B cell (primary cell): Measurements from ENCODE around the gene ABCD3. TPM values are rescaled to one million over a fixed set of nuclear protein-coding genes. Genes with fewer than 3 reads are reported as not detected.

Source experiments
- ATAC-seq: fragments of 200-7000 bp; cut with Tn5 transposase; one replicate; pipeline ENCODE4 v1.10.0; 2021; ENCODE audit warnings: low read depth, mild to moderate bottlenecking, moderate number of reproducible peaks, moderate library complexity
- CTCF ChIA-PET: fragments of 350-600 bp; sonication (Branson Sonifier 250); formaldehyde crosslinking; loops from one replicate; lab custom pipeline; 2021; ENCODE audit warnings: antibody characterized with exemption, inconsistent platforms; lab: Charles Lee
- POLR2A ChIA-PET: fragments of 350-600 bp; sonication (Branson Sonifier 250); formaldehyde crosslinking; loops from one replicate; lab custom pipeline; 2021; ENCODE audit warnings: antibody characterized with exemption; lab: Charles Lee
- DNase-seq: peaks from one replicate; pipeline ENCODE4 v3.0.0; 2013
- H2AFZ ChIP-seq: 2 replicates; pipeline ENCODE4 v1.6.1; 2012; ENCODE audit warnings: mild to moderate bottlenecking, low read depth, low read length; ENCODE audit not compliant: insufficient read depth, poor library complexity, severe bottlenecking
- H3K27ac ChIP-seq, 2 donors: 1 replicate in 1 of 2; 2 replicates in 1 of 2; pipeline ENCODE4 v1.5.1; 2012 to 2013; ENCODE audit warnings: low read length in 2 of 2, mild to moderate bottlenecking in 2 of 2, moderate library complexity in 1 of 2
- H3K27me3 ChIP-seq, 4 experiments: fragments of 200-600 bp in 1 of 4; sonication (generic) in 1 of 4; replicated peaks in 1 of 4; 1 replicate in 2 of 4; 2 replicates in 2 of 4; pipeline versions ENCODE4 v1.6.1 to v1.7.0; 2013 to 2016; ENCODE audit warnings: low read length in 3 of 4, mild to moderate bottlenecking in 2 of 4, mixed read lengths in 1 of 4, moderate library complexity in 1 of 4; ENCODE audit not compliant: insufficient read depth in 4 of 4, control insufficient read depth in 3 of 4; ENCODE audit errors: control extremely low read depth in 1 of 4
- H3K36me3 ChIP-seq, 2 experiments: replicated peaks in 1 of 2; 1 replicate in 1 of 2; 2 replicates in 1 of 2; pipeline versions ENCODE4 v1.6.1 to v1.7.1; 2013; ENCODE audit warnings: low read length in 1 of 2; ENCODE audit not compliant: insufficient read depth in 2 of 2, control insufficient read depth in 1 of 2; ENCODE audit errors: control extremely low read depth in 1 of 2, extremely low read depth in 1 of 2
- H3K4me1 ChIP-seq, 2 donors: fragments of 200-600 bp in 1 of 2; sonication (generic) in 1 of 2; 1 replicate in 1 of 2; 2 replicates in 1 of 2; pipeline versions ENCODE4 v1.5.1 to v1.6.1; 2013 to 2017; ENCODE audit warnings: low read length in 2 of 2; ENCODE audit not compliant: control insufficient read depth in 2 of 2, insufficient read depth in 2 of 2
- H3K4me2 ChIP-seq: replicated peaks from 2 replicates; pipeline ENCODE3; 2012; ENCODE audit warnings: mild to moderate bottlenecking, low read depth, low read length; ENCODE audit not compliant: poor library complexity, severe bottlenecking
- H3K4me3 ChIP-seq, 5 experiments: fragments of 200-600 bp in 1 of 5; sonication (generic) in 1 of 5; 1 replicate in 3 of 5; 2 replicates in 2 of 5; pipeline versions ENCODE4 v1.5.1 to v1.7.0; 2011 to 2016; ENCODE audit warnings: low read length in 4 of 5, mild to moderate bottlenecking in 4 of 5, low read depth in 2 of 5, control low read depth in 1 of 5, moderate library complexity in 1 of 5; ENCODE audit not compliant: insufficient read depth in 1 of 5; ENCODE audit errors: control extremely low read depth in 1 of 5, extremely low read depth in 1 of 5
- H3K79me2 ChIP-seq: fragments of 200-600 bp; sonication (generic); one replicate; pipeline ENCODE4 v1.6.0; 2016; ENCODE audit warnings: low read length; ENCODE audit not compliant: control insufficient read depth, insufficient read depth
- H3K9ac ChIP-seq: fragments of 200-600 bp; sonication (generic); 2 replicates; pipeline ENCODE4 v1.6.1; 2017; ENCODE audit warnings: mild to moderate bottlenecking, low read length, moderate library complexity
- H3K9me3 ChIP-seq, 3 donors: one replicate each; pipeline versions ENCODE4 v1.6.1 to v1.7.1; 2013; ENCODE audit warnings: low read length in 2 of 3; ENCODE audit not compliant: control insufficient read depth in 2 of 3, insufficient read depth in 1 of 3; ENCODE audit errors: control extremely low read depth in 1 of 3
- H4K20me1 ChIP-seq: 2 replicates; pipeline ENCODE4 v1.6.0; 2012; ENCODE audit warnings: mild to moderate bottlenecking, low read length; ENCODE audit not compliant: insufficient read depth, control insufficient read depth, poor library complexity, severe bottlenecking
- H3K27ac Mint-ChIP-seq: one replicate; pipeline ENCODE4 v1.8.0; 2021; ENCODE audit warnings: mixed read lengths
- H3K27me3 Mint-ChIP-seq: one replicate; pipeline ENCODE4 v1.8.0; 2021; ENCODE audit warnings: mixed read lengths
- H3K4me1 Mint-ChIP-seq: one replicate; pipeline ENCODE4 v1.8.0; 2021; ENCODE audit warnings: mixed read lengths
- H3K4me3 Mint-ChIP-seq: one replicate; pipeline ENCODE4 v1.8.0; 2021; ENCODE audit warnings: mixed read lengths
- H3K9me3 Mint-ChIP-seq: one replicate; pipeline ENCODE4 v1.8.0; 2022; ENCODE audit warnings: mixed read lengths; ENCODE audit not compliant: insufficient read depth
- EZH2 ChIP-seq: IDR thresholded peaks from 2 replicates; pipeline ENCODE4 v1.6.1; 2012; ENCODE audit warnings: borderline replicate concordance, low read depth, mild to moderate bottlenecking, moderate library complexity, low read length; ENCODE audit not compliant: insufficient read depth, poor library complexity, severe bottlenecking
- WGBS: methylation state at CpG from one replicate; pipeline ENCODE4 v1.1.5; 2013; ENCODE audit warnings: missing lambda C conversion rate; ENCODE audit not compliant: insufficient coverage; 5-methylcytosine and 5-hydroxymethylcytosine counted together
- intact Hi-C: fragments of 100-400 bp; cut with micrococcal nuclease; formaldehyde crosslinking; loops from one replicate; pipeline ENCODE4 v1.10.0; 2022
- polyA plus RNA-seq: library from polyadenylated mRNA; depleted of rRNA; stranded (reverse); fragments of >200 nt; gene quantifications from 2 replicates; pipeline ENCODE4 v1.2.3, GENCODE V29; 2012
- total RNA-seq, 2 donors: library from RNA; stranded (reverse); fragments of 120-200 nt in 1 of 2; gene quantifications; 1 replicate in 1 of 2; 2 replicates in 1 of 2; pipeline versions ENCODE4 v1.2.3 to v1.2.4, GENCODE V29; 2013 to 2022
- TF ChIP-seq, protein P1 (sequence below): fragments of 200-600 bp; IDR thresholded peaks from one replicate; pipeline ENCODE4 v1.8.0; 2022; ENCODE audit warnings: antibody characterized with exemption, mild to moderate bottlenecking

Gene ABCD3
- total and polyA plus RNA-seq, 2 donors (not counting 1 experiment from before 2014, with no cell fraction given): 4.0 to 19.4 TPM

DNA sequence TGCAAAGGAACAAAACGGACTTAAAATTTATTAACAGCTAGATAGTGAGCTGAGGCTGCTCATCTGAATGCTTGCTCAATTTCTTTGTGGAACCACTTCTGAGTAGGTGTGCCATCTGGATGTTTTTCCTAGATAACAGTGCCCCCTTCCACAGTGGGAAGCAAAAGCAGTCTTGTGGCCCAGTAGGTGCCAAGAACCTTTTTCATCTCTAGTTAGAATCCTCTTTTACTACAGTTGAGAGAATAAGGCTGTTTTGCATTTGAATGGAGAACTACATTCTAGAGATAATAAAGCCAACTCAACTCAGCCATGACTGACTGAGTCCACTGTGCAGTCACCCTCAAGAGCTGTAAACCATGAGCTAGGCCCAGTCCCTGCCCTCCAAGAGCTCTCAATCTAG lies 110.1 kb downstream of the ABCD3 start:
- no peak for TF ChIP-seq EZH2
- TF ChIP-seq, protein P1, sequence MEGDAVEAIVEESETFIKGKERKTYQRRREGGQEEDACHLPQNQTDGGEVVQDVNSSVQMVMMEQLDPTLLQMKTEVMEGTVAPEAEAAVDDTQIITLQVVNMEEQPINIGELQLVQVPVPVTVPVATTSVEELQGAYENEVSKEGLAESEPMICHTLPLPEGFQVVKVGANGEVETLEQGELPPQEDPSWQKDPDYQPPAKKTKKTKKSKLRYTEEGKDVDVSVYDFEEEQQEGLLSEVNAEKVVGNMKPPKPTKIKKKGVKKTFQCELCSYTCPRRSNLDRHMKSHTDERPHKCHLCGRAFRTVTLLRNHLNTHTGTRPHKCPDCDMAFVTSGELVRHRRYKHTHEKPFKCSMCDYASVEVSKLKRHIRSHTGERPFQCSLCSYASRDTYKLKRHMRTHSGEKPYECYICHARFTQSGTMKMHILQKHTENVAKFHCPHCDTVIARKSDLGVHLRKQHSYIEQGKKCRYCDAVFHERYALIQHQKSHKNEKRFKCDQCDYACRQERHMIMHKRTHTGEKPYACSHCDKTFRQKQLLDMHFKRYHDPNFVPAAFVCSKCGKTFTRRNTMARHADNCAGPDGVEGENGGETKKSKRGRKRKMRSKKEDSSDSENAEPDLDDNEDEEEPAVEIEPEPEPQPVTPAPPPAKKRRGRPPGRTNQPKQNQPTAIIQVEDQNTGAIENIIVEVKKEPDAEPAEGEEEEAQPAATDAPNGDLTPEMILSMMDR: no peak
- no peak for DNase-seq
- H3K9ac ChIP-seq: no peak overlapping the region
- no peak overlapping the region for H3K27ac ChIP-seq
- H3K9me3 ChIP-seq: no peaks in the 10 kb centered on the region
- intact Hi-C loops: no loop called here
- H3K4me2 ChIP-seq: no peak overlapping the region
- no peak for ATAC-seq
- Mint-ChIP-seq H3K27me3 (peaks cover 11% of the 10 kb centered on the region), H3K4me1 (no peaks in the 10 kb centered on the region), H3K9me3 (no peaks in the 10 kb centered on the region), H3K4me3 (no peak overlapping the region), H3K27ac (no peak overlapping the region)
- WGBS: no CpG with 5 or more reads among the region's 1 CpG
- POLR2A ChIA-PET: no interaction called here
- H4K20me1 ChIP-seq: no peaks in the 10 kb centered on the region
- H3K36me3 ChIP-seq: no peaks in the 10 kb centered on the region
- H3K4me1 ChIP-seq: no peaks in the 10 kb centered on the region
- CTCF ChIA-PET: interaction anchor here (0.7 kb wide), 1 partner anchor 70 kb away, joined by 3 read pairs; no protein-coding TSS in a partner anchor
- no peaks in the 10 kb centered on the region for H3K27me3 ChIP-seq
- H3K4me3 ChIP-seq: no peak overlapping the region
- H2AFZ ChIP-seq: no peak overlapping the region
- no peaks in the 10 kb centered on the region for H3K79me2 ChIP-seq

DNA sequence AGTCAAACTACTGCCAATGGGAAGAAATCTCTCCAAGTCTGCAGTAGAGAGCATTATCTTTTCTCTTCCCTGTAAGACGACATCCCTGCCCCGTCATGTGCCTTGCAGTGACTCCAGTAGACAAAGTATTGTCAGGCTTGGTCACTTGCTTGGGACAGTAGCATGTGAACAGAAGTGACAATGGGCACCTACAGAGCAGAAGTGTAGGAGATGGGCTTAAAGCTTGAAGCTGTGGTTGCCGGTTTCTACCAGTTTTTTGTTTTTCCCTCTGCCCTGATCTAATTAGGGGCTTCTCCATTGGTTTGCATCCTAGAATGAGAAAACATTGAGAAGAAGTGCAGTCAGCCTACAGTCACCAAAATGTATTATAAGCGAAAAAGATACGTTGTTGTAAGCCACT lies 110.6 kb downstream of the ABCD3 start:
- intact Hi-C loops: no loop called here
- H3K36me3 ChIP-seq: no peaks in the 10 kb centered on the region
- H3K9ac ChIP-seq: no peak overlapping the region
- no peaks in the 10 kb centered on the region for H3K27me3 ChIP-seq
- H4K20me1 ChIP-seq: no peaks in the 10 kb centered on the region
- H3K4me3 ChIP-seq: no peak overlapping the region
- no peak for ATAC-seq
- no peaks in the 10 kb centered on the region for H3K4me1 ChIP-seq
- DNase-seq: no peak
- no peaks in the 10 kb centered on the region for H3K9me3 ChIP-seq
- Mint-ChIP-seq H3K4me3 (no peak overlapping the region), H3K27ac (no peak overlapping the region), H3K4me1 (no peaks in the 10 kb centered on the region), H3K9me3 (no peaks in the 10 kb centered on the region), H3K27me3 (peaks cover 11% of the 10 kb centered on the region)
- CTCF ChIA-PET: interaction anchor here (0.7 kb wide), 1 partner anchor 69 kb away, joined by 3 read pairs; no protein-coding TSS in a partner anchor
- H3K79me2 ChIP-seq: no peaks in the 10 kb centered on the region
- no peak for TF ChIP-seq EZH2
- TF ChIP-seq, protein P1: no peak
- no CpG with 5 or more reads among the region's 5 CpGs for WGBS
- POLR2A ChIA-PET: no interaction called here
- no peak overlapping the region for H3K27ac ChIP-seq
- H2AFZ ChIP-seq: no peak overlapping the region
- H3K4me2 ChIP-seq: no peak overlapping the region
